ENCODE measurements around the gene CCDC177. TPM values are rescaled to one million over a fixed set of nuclear protein-coding genes. Genes with fewer than 3 reads are reported as not detected.

Gene CCDC177
- total RNA-seq, 2 donors from 2014 or later = not detected

DNA sequence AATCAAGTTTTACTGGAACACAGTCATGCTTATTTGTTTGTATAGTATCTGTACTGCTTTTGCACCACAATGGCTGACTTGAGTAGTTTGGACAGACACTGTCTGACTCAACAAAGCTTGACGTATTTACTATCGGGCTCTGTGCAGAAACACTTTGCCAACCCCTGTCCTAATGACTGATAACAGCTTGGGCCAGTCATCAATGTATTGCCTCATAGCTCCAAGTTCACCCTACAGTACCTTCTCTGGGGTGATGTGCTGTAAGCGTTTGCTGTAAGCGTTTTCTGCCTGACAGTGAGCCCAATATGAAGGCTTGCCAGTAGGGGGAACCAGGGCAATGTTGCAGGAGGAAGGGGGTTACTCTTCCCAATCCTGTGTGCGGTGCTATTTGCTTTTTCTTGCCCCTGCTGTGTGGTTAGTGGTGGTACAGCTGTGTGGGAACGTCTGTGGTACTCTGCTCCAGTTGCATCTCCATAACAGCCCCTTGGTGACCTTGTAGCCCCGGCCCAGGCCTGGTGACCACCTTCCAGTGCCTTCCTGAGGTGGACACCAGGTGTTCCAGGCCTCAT, 5.4 kb upstream of the CCDC177 start:
- Histone ChIP-seq H3K27me3 (replicated peaks; ENCODE audit: insufficient read depth) (no peaks in the 10 kb centered on the region), H3K4me3 (no peak overlapping the region), H3K27ac (no peak overlapping the region), H3K4me1 (ENCODE audit: control insufficient read depth in 1 of 2, low read depth in 2 of 2) (no peaks in the 10 kb centered on the region), H3K9me3 (no peaks in the 10 kb centered on the region), H3K36me3 (no peaks in the 10 kb centered on the region)
- no peak for DNase-seq (ENCODE audit: low spot score)
- ATAC-seq (ENCODE audit: insufficient number of reproducible peaks, low FRiP score, low read depth) = no peak
- TF ChIP-seq, protein P1, sequence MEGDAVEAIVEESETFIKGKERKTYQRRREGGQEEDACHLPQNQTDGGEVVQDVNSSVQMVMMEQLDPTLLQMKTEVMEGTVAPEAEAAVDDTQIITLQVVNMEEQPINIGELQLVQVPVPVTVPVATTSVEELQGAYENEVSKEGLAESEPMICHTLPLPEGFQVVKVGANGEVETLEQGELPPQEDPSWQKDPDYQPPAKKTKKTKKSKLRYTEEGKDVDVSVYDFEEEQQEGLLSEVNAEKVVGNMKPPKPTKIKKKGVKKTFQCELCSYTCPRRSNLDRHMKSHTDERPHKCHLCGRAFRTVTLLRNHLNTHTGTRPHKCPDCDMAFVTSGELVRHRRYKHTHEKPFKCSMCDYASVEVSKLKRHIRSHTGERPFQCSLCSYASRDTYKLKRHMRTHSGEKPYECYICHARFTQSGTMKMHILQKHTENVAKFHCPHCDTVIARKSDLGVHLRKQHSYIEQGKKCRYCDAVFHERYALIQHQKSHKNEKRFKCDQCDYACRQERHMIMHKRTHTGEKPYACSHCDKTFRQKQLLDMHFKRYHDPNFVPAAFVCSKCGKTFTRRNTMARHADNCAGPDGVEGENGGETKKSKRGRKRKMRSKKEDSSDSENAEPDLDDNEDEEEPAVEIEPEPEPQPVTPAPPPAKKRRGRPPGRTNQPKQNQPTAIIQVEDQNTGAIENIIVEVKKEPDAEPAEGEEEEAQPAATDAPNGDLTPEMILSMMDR (IDR thresholded peaks at IDR 0.05) = peak; percentile 12

DNA sequence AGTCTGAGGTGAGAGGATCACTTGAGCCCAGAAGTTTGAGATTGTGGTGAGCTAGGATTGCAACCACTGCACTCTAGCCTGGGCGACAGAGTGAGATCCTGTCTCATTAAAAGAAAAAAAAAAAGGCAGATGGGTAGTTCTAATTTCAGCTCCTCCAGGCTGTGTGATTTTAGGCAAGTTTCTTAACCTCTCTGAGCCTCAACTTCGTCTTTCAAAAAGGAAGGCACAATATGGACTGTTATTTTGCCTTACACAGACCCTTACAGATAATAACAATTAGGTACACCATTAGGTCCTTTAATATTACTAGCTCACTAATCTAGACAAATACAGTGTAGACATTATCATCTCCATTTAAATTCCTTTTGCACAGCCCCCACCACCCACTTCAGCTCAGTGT, 4.8 kb upstream of the CCDC177 start:
- H3K27ac ChIP-seq = no peak overlapping the region
- H3K9me3 ChIP-seq = no peaks in the 10 kb centered on the region
- DNase-seq (ENCODE audit: low spot score) (no peak), ATAC-seq (ENCODE audit: insufficient number of reproducible peaks, low FRiP score, low read depth) (no peak)
- H3K4me1 ChIP-seq (ENCODE audit: control insufficient read depth in 1 of 2, low read depth in 2 of 2) = peaks cover 1 to 3% of the 10 kb centered on the region in 2 donors
- H3K36me3 ChIP-seq = no peaks in the 10 kb centered on the region
- TF ChIP-seq, protein P1 (IDR thresholded peaks at IDR 0.05) = no peak
- no peak overlapping the region for H3K4me3 ChIP-seq
- H3K27me3 ChIP-seq (replicated peaks; ENCODE audit: insufficient read depth) = no peaks in the 10 kb centered on the region

DNA sequence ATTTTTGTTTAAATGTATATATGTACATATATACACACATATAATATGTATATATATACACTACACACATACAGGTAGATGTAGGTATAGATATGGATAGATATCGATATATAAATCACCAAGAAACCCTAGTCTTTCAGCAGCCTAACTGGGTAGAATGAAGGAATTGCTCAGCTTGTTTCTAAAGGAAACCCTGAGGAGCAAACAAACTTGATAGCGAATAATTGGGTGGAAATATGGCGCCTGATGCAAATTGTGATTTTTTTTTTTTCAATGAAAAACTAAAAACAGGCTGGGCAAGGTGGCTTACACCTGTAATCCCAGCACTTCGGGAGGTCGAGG, 254 bp upstream of the CCDC177 start:
- ATAC-seq (ENCODE audit: insufficient number of reproducible peaks, low FRiP score, low read depth) (no peak), DNase-seq (ENCODE audit: low spot score) (no peak)
- Histone ChIP-seq H3K36me3 (no peaks in the 10 kb centered on the region), H3K27me3 (replicated peaks; ENCODE audit: insufficient read depth) (no peaks in the 10 kb centered on the region), H3K4me3 (peak overlapping the region; percentile 61), H3K27ac (no peak overlapping the region), H3K4me1 (ENCODE audit: control insufficient read depth in 1 of 2, low read depth in 2 of 2) (peaks cover 21 to 33% of the 10 kb centered on the region in 2 donors), H3K9me3 (no peaks in the 10 kb centered on the region)
- TF ChIP-seq, protein P1 (IDR thresholded peaks at IDR 0.05) = no peak

DNA sequence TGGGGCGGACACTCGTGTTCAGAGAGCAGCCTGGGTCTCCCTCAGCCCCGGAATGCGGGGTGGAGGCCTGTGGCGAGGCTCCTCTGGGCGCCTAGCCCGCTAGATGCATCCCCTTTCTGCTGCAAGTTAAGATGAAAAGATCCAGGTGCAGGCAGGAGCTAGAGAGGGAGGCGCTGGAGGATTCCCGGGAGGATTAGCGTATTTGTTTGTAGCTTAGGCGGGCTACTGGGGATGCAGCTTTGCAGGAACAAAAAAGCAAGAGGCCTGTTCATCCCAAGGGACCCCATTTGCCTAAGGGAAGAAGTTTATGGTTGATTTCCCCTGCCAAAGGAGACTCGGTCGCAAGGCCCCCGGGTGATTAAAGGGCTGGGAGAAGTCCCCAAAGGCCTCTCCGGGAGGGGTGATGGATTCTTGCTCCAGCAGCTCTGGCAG, 824 bp downstream of the CCDC177 start:
- peak overlapping the region; percentile 61 for H3K4me3 ChIP-seq

DNA sequence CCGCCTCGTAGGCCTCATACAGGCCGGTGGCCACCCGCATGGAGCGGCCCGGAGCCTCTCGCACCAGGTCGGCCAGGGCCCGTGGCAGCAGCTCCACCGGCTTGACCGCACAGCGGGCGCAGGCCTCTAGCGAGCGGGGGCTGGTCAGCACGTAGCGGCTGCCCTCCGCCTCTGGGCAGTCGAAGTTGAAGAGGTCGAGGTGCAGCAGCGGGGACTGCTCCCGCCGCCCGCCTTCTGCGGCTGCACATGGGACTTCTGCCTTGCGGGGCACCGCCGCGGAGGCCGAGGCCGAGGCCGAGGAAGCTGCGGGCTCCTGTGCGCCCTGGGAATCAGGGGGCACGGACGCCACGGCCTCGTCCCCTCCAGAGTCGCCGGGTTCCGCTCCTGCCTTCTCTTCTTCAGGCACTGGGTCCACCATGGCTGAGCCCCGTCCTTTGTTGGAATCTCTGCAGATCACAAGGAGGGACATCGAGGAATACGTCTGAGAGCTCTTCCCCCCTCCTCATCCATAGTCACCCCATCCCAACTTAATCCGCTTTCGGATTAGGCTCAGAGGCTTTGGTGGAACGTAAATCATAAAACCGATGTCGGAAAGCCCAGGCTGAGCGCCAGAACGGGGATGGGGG, 1.4 kb downstream of the CCDC177 start:
- Histone ChIP-seq H3K27ac (no peak overlapping the region), H3K4me1 (ENCODE audit: control insufficient read depth in 1 of 2, low read depth in 2 of 2) (peaks cover 21 to 33% of the 10 kb centered on the region in 2 donors), H3K9me3 (no peaks in the 10 kb centered on the region), H3K27me3 (replicated peaks; ENCODE audit: insufficient read depth) (no peaks in the 10 kb centered on the region), H3K36me3 (no peaks in the 10 kb centered on the region), H3K4me3 (peak overlapping the region; percentile 61)
- TF ChIP-seq, protein P1 (IDR thresholded peaks at IDR 0.05) = no peak
- no peak for ATAC-seq (ENCODE audit: insufficient number of reproducible peaks, low FRiP score, low read depth)
- no peak for DNase-seq (ENCODE audit: low spot score)

More for the DNA sequence above, 824 bp downstream of the CCDC177 start:
- H3K4me1 ChIP-seq (ENCODE audit: control insufficient read depth in 1 of 2, low read depth in 2 of 2) = peaks cover 21 to 33% of the 10 kb centered on the region in 2 donors
- no peak overlapping the region for H3K27ac ChIP-seq
- TF ChIP-seq, protein P1 (IDR thresholded peaks at IDR 0.05) = no peak
- H3K9me3 ChIP-seq = no peaks in the 10 kb centered on the region
- H3K36me3 ChIP-seq = no peaks in the 10 kb centered on the region
- ATAC-seq (ENCODE audit: insufficient number of reproducible peaks, low FRiP score, low read depth) (no peak), DNase-seq (ENCODE audit: low spot score) (no peak)
- H3K27me3 ChIP-seq (replicated peaks; ENCODE audit: insufficient read depth) = no peaks in the 10 kb centered on the region
